Neural cell (in vitro differentiated cells): Measurements from ENCODE around the gene ADCY2.

Experiments
- EP300 ChIP-seq: fragments of 450-650 bp; conservative IDR thresholded peaks from 2 replicates; pipeline ENCODE4 v1.6.1; 2014; ENCODE audit warnings: antibody characterized with exemption, mild to moderate bottlenecking, moderate library complexity; ENCODE audit not compliant: poor library complexity, severe bottlenecking
- EZH2 ChIP-seq: fragments of 200-600, 300-800 bp; shearing (Covaris generic), sonication (generic); IDR thresholded peaks from 2 replicates; pipeline ENCODE4 v1.6.1; 2014; ENCODE audit warnings: antibody characterized with exemption, low read length, borderline replicate concordance, mild to moderate bottlenecking; ENCODE audit not compliant: insufficient read depth, poor library complexity, severe bottlenecking
- POLR2AphosphoS5 ChIP-seq: IDR thresholded peaks from 2 replicates; pipeline ENCODE4 v1.6.1; 2012
- TF ChIP-seq, protein P1 (sequence below): IDR thresholded peaks from 2 replicates; pipeline ENCODE4 v1.6.1; 2012; ENCODE audit warnings: borderline replicate concordance
- TF ChIP-seq, protein P2 (sequence below): fragments of 450-650 bp; IDR thresholded peaks from 2 replicates; pipeline ENCODE4 v1.5.1; 2014; ENCODE audit warnings: antibody characterized with exemption, mild to moderate bottlenecking, moderate library complexity; ENCODE audit not compliant: poor library complexity, severe bottlenecking

DNA sequence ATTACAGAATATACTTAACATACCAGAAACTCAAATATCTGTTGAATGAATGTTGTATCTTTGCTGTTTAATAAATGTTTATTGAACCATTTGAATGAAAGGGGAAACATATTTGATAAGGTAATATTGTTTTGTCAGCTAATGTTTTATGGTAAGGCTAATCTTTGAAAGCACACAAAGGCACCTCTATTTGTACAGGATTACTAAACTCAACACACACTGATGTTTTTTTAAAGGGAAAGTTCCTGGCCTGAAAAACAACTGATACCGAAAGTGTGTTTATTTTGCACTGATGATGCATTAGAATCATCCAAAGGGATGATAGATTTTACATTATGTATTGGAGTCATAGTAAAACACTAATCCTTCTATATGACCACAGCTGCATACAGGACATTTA is 82.5 kb downstream of the ADCY2 start:
- no peak for TF ChIP-seq POLR2AphosphoS5
- TF ChIP-seq, protein P1, sequence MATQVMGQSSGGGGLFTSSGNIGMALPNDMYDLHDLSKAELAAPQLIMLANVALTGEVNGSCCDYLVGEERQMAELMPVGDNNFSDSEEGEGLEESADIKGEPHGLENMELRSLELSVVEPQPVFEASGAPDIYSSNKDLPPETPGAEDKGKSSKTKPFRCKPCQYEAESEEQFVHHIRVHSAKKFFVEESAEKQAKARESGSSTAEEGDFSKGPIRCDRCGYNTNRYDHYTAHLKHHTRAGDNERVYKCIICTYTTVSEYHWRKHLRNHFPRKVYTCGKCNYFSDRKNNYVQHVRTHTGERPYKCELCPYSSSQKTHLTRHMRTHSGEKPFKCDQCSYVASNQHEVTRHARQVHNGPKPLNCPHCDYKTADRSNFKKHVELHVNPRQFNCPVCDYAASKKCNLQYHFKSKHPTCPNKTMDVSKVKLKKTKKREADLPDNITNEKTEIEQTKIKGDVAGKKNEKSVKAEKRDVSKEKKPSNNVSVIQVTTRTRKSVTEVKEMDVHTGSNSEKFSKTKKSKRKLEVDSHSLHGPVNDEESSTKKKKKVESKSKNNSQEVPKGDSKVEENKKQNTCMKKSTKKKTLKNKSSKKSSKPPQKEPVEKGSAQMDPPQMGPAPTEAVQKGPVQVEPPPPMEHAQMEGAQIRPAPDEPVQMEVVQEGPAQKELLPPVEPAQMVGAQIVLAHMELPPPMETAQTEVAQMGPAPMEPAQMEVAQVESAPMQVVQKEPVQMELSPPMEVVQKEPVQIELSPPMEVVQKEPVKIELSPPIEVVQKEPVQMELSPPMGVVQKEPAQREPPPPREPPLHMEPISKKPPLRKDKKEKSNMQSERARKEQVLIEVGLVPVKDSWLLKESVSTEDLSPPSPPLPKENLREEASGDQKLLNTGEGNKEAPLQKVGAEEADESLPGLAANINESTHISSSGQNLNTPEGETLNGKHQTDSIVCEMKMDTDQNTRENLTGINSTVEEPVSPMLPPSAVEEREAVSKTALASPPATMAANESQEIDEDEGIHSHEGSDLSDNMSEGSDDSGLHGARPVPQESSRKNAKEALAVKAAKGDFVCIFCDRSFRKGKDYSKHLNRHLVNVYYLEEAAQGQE, result no peak
- TF ChIP-seq, protein P2, sequence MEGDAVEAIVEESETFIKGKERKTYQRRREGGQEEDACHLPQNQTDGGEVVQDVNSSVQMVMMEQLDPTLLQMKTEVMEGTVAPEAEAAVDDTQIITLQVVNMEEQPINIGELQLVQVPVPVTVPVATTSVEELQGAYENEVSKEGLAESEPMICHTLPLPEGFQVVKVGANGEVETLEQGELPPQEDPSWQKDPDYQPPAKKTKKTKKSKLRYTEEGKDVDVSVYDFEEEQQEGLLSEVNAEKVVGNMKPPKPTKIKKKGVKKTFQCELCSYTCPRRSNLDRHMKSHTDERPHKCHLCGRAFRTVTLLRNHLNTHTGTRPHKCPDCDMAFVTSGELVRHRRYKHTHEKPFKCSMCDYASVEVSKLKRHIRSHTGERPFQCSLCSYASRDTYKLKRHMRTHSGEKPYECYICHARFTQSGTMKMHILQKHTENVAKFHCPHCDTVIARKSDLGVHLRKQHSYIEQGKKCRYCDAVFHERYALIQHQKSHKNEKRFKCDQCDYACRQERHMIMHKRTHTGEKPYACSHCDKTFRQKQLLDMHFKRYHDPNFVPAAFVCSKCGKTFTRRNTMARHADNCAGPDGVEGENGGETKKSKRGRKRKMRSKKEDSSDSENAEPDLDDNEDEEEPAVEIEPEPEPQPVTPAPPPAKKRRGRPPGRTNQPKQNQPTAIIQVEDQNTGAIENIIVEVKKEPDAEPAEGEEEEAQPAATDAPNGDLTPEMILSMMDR, result no peak
- no peak for TF ChIP-seq EP300
- TF ChIP-seq EZH2, result no peak
